WTC11 (cell line): ENCODE measurements around the gene RHOT1. TPM values are rescaled to one million over a fixed set of nuclear protein-coding genes. Genes with fewer than 3 reads are reported as not detected.

ENCODE experiments used
- ATAC-seq: fragments of 200-7000 bp; cut with Tn5 transposase; 2 replicates; pipeline ENCODE4 v1.10.0; 2021; ENCODE audit warnings: mild to moderate bottlenecking, moderate library complexity
- CTCF ChIA-PET: fragments of 300-600 bp; sonication (Branson Sonifier 250); formaldehyde crosslinking; loops from one replicate; lab custom pipeline; 2021; ENCODE audit warnings: antibody characterized with exemption; lab: Charles Lee
- POLR2A ChIA-PET: fragments of 350-600 bp; sonication (Branson Sonifier 250); formaldehyde crosslinking; loops from one replicate; lab custom pipeline; 2021; ENCODE audit warnings: antibody characterized with exemption; lab: Charles Lee
- DNase-seq: peaks from one replicate; pipeline ENCODE4 v3.0.0; 2021; ENCODE audit warnings: low spot score
- H3K27ac Mint-ChIP-seq: 2 replicates; pipeline ENCODE4 v1.8.0; 2021; ENCODE audit warnings: mixed read lengths
- H3K27me3 Mint-ChIP-seq: 2 replicates; pipeline ENCODE4 v1.8.0; 2021; ENCODE audit warnings: low read depth, mild to moderate bottlenecking, moderate library complexity, mixed read lengths
- H3K36me3 Mint-ChIP-seq: 2 replicates; pipeline ENCODE4 v1.8.0; 2021; ENCODE audit warnings: mixed read lengths
- H3K4me1 Mint-ChIP-seq: 2 replicates; pipeline ENCODE4 v1.8.0; 2022; ENCODE audit warnings: mixed read lengths
- H3K4me3 Mint-ChIP-seq: 2 replicates; pipeline ENCODE4 v1.8.0; 2021; ENCODE audit warnings: mild to moderate bottlenecking, moderate library complexity, mixed read lengths
- H3K9me3 Mint-ChIP-seq: 2 replicates; pipeline ENCODE4 v1.8.0; 2021; ENCODE audit warnings: mixed read lengths
- E2F1 ChIP-seq: sonication (generic); formaldehyde crosslinking; IDR thresholded peaks from 2 replicates; pipeline ENCODE4 v1.8.0; 2022; ENCODE audit warnings: mild to moderate bottlenecking, missing genetic modification reagents
- E2F5 ChIP-seq: sonication (generic); formaldehyde crosslinking; IDR thresholded peaks from 2 replicates; pipeline ENCODE4 v1.8.1; 2022; ENCODE audit warnings: mild to moderate bottlenecking, moderate library complexity, missing genetic modification reagents
- ELF4 ChIP-seq: sonication (generic); formaldehyde crosslinking; IDR thresholded peaks from 2 replicates; pipeline ENCODE4 v1.8.1; 2022; ENCODE audit warnings: low read depth, mild to moderate bottlenecking, moderate library complexity, missing genetic modification reagents
- ERG ChIP-seq: fragments of 250-450 bp; sonication (Bioruptor Pico); IDR thresholded peaks from 2 replicates; pipeline ENCODE4 v1.8.0; 2021; ENCODE audit warnings: mild to moderate bottlenecking
- ESRRA ChIP-seq: sonication (generic); formaldehyde crosslinking; IDR thresholded peaks from 2 replicates; pipeline ENCODE4 v1.8.1; 2022; ENCODE audit warnings: mild to moderate bottlenecking, missing genetic modification reagents, borderline replicate concordance
- FOXP1 ChIP-seq: sonication (generic); formaldehyde crosslinking; IDR thresholded peaks from 2 replicates; pipeline ENCODE4 v1.8.0; 2022; ENCODE audit warnings: missing genetic modification reagents, mild to moderate bottlenecking, moderate library complexity, borderline replicate concordance
- GRHL2 ChIP-seq: fragments of 250-450 bp; sonication (Bioruptor Pico); IDR thresholded peaks from 2 replicates; pipeline ENCODE4 v1.8.0; 2022; ENCODE audit warnings: mild to moderate bottlenecking, moderate library complexity; ENCODE audit not compliant: insufficient replicate concordance, severe bottlenecking
- IRF1 ChIP-seq: sonication (generic); formaldehyde crosslinking; IDR thresholded peaks from 2 replicates; pipeline ENCODE4 v1.8.0; 2023; ENCODE audit warnings: missing genetic modification reagents
- PRRX2 ChIP-seq: fragments of 250-450 bp; sonication (Bioruptor Pico); IDR thresholded peaks from 2 replicates; pipeline ENCODE4 v1.8.0; 2021; ENCODE audit warnings: mild to moderate bottlenecking
- RORB ChIP-seq: fragments of 250-450 bp; sonication (Bioruptor Pico); IDR thresholded peaks from 2 replicates; pipeline ENCODE4 v1.9.0; 2021; ENCODE audit warnings: mild to moderate bottlenecking
- STAT6 ChIP-seq: sonication (generic); formaldehyde crosslinking; conservative IDR thresholded peaks from 2 replicates; pipeline ENCODE4 v1.8.1; 2023; ENCODE audit warnings: mild to moderate bottlenecking, low read depth, missing genetic modification reagents, moderate library complexity
- TCF7 ChIP-seq: sonication (generic); formaldehyde crosslinking; IDR thresholded peaks from 2 replicates; pipeline ENCODE4 v1.8.0; 2022; ENCODE audit warnings: mild to moderate bottlenecking, low read depth, missing genetic modification reagents, moderate library complexity
- TP53 ChIP-seq: sonication (generic); formaldehyde crosslinking; IDR thresholded peaks from 2 replicates; pipeline ENCODE4 v1.8.1; 2023; ENCODE audit warnings: mild to moderate bottlenecking, missing genetic modification reagents
- USF1 ChIP-seq: sonication (generic); formaldehyde crosslinking; IDR thresholded peaks from 2 replicates; pipeline ENCODE4 v1.8.0; 2022; ENCODE audit warnings: mild to moderate bottlenecking, missing genetic modification reagents
- ZMAT4 ChIP-seq: fragments of 250-450 bp; sonication (Bioruptor Pico); IDR thresholded peaks from 2 replicates; pipeline ENCODE4 v1.9.0; 2021; ENCODE audit warnings: mild to moderate bottlenecking
- ZNF281 ChIP-seq: sonication (generic); formaldehyde crosslinking; IDR thresholded peaks from 2 replicates; pipeline ENCODE4 v1.8.0; 2023; ENCODE audit warnings: mild to moderate bottlenecking, missing genetic modification reagents
- total RNA-seq: library from RNA; stranded (reverse); gene quantifications from 3 replicates; pipeline ENCODE4 v1.2.3, GENCODE V29; 2021

Gene RHOT1
- total RNA-seq, 1 experiment from 2014 or later: 28.9 TPM

- TF ChIP-seq ZNF281: no peak
Observed at GRCh38 chr17:32192379-32192778, 50.1 kb downstream of the RHOT1 start (continued).

- DNase-seq: no peak
- ATAC-seq: no peak
- H3K9me3 Mint-ChIP-seq: no peaks in the 10 kb centered on the region
- peaks cover 38% of the 10 kb centered on the region for H3K36me3 Mint-ChIP-seq
- H3K4me1 Mint-ChIP-seq: no peaks in the 10 kb centered on the region
- H3K27me3 Mint-ChIP-seq: no peaks in the 10 kb centered on the region
- TF ChIP-seq GRHL2 (CRISPR knock-in tag) (no peak), USF1 (no peak), TCF7 (CRISPR knock-in tag) (no peak), E2F1 (CRISPR knock-in tag) (no peak), TP53 (CRISPR knock-in tag) (no peak), ZNF281 (no peak), RORB (CRISPR knock-in tag) (no peak), PRRX2 (CRISPR knock-in tag) (no peak), FOXP1 (no peak), ZMAT4 (no peak), IRF1 (CRISPR knock-in tag) (no peak), ELF4 (CRISPR knock-in tag) (no peak), ESRRA (CRISPR knock-in tag) (no peak), E2F5 (no peak), ERG (CRISPR knock-in tag) (no peak), STAT6 (CRISPR knock-in tag) (no peak)
- CTCF ChIA-PET: no interaction called here
- no peak overlapping the region for H3K27ac Mint-ChIP-seq
- no peak overlapping the region for H3K4me3 Mint-ChIP-seq
- POLR2A ChIA-PET: no interaction called here
Observed at GRCh38 chr17:32197987-32198386, 55.7 kb downstream of the RHOT1 start.
